DND-41 (cell line): ENCODE data around the gene NEGR1.

Experiments used
- CTCF ChIP-seq: IDR thresholded peaks from 2 replicates; pipeline ENCODE4 v1.5.1; 2012; ENCODE audit warnings: borderline replicate concordance, low read length, moderate library complexity, mild to moderate bottlenecking; ENCODE audit not compliant: poor library complexity, severe bottlenecking; ENCODE audit errors: extremely low read depth
- EZH2 ChIP-seq: IDR thresholded peaks from 3 replicates; pipeline ENCODE4 v1.6.1; 2012; ENCODE audit warnings: borderline replicate concordance, low read depth, mild to moderate bottlenecking, moderate library complexity, low read length, inconsistent platforms; ENCODE audit not compliant: severe bottlenecking

GRCh38 chr1:71561729-71562128 is 720.6 kb downstream of the NEGR1 start:
- TF ChIP-seq CTCF = no peak
- TF ChIP-seq EZH2 = no peak
